ENCODE results near the gene TLE6. TPM values are rescaled to one million over a fixed set of nuclear protein-coding genes. Genes with fewer than 3 reads are reported as not detected.
"Not testable (repeated sequence)": the region's sequence is repeated elsewhere in the genome, so short reads cannot be mapped to it uniquely, and the experiment has no call there.

Gene TLE6
- total RNA-seq, 1 donor from 2014 or later = 3.4 TPM

- no peak for DNase-seq (ENCODE audit: low read depth, low spot score)
Observed at GRCh38 chr19:3003046-3003445, 25.7 kb downstream of the TLE6 start.

- no peak for DNase-seq (ENCODE audit: low read depth, low spot score)
Observed at GRCh38 chr19:3004522-3004921, 27.2 kb downstream of the TLE6 start.

- DNase-seq (ENCODE audit: low read depth, low spot score) = no peak
Observed at GRCh38 chr19:3005345-3005744, 28.0 kb downstream of the TLE6 start.

DNA sequence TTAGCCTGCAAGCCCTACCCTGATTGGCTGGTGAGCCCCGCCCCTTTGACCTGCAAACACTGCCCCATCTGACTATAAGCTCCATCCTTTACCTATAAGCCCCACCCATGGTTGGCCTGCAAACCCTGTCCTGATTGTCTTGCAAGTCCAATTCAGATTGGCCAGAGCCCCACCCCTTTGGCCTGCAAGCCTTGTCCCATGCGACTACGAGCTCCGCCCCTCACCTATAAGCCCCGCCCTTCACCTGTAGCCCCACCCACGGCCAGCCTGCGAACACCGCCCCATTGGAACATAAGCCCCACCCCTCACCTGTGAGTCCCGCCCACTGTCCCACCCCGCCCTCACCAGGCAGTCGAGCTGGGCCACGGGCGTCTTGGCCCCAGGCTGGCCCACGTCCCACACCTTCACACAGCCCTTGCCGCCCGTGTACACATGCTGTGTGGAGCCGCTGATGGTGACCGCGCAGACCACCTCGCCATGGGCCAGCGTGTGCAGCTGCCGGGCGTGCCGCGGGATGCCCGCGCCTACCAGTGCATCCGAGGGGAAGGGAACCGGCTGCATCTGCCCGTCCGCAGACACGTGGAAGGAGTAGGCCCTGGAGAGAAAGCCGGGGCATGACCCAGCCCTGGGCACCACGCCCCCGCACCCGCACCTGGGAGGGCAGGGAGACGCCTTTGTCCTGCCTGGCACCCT lies 28.9 kb downstream of the TLE6 start:
- DNase-seq (ENCODE audit: low read depth, low spot score) = no peak

DNA sequence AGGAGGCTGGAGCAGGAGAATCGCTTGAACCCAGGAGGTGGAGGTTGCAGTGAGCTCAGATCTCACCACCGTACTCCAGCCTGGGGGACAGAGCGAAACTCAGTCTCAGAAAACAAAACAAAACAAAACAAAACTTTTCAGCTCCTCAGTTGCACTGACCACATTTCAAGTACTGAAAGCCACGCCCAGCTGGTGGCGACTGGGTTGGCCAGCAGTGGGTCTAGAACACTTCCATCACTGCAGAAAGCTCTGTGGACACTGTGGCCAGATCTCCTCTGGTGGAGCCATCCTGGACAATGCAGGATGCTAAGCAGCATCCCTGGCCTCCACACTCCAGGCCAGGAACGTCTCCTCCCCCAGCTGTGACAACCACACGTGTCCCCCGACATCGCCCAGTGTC lies 30.6 kb downstream of the TLE6 start:
- no peak for DNase-seq (ENCODE audit: low read depth, low spot score)

GRCh38 chr19:3008994-3009393 lies 31.6 kb downstream of the TLE6 start:
- DNase-seq (ENCODE audit: low read depth, low spot score) = no peak

DNA sequence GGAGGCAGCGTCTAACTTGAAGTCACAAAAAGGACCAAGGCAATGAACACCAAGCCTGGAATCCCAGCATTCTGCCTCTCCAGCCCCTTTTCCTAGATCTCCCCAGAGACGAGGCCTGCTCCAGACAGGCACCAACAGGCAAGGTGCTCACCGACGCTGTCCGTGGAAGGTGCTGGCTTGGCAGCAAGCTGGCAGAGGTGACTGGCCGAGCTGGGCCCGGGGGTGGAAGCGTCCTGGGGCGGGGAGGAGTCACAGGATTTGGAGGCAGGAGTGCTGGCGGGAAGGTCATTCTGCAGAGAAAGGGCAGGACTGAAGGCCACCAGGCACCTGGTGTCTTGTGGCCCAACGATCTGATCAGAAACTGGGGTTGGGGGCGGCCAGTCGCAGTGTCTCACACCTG lies 33.5 kb downstream of the TLE6 start:
- DNase-seq (ENCODE audit: low read depth, low spot score) = no peak

GRCh38 chr19:3012059-3012458 lies 34.7 kb downstream of the TLE6 start:
- DNase-seq (ENCODE audit: low read depth, low spot score) = not testable (repeated sequence)

- DNase-seq (ENCODE audit: low read depth, low spot score) = no peak
Observed at GRCh38 chr19:3012621-3013262, 35.4 kb downstream of the TLE6 start.

GRCh38 chr19:3013263-3013725 lies 35.9 kb downstream of the TLE6 start:
- DNase-seq (ENCODE audit: low read depth, low spot score) = no peak

DNA sequence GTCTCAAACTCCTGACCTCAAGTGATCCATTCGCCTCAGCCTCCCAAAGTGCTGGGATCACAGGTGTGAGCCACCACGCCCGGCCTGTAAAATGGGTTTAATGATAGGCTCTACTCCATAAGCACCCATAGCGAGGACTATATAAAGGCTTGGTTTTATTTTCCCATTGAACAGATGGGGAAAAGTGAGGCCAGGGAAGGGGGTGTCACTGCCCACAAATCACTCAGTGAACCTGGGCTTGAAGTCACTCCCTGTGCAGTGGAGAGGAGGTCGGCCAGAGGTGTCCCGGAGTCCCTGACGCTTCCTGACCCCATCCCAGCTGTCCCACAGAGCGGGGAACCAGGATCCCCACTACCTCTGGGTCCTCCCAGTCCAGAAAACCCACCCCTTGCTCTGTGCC lies 36.8 kb downstream of the TLE6 start:
- no peak for DNase-seq (ENCODE audit: low read depth, low spot score)

- no peak for DNase-seq (ENCODE audit: low read depth, low spot score)
Observed at GRCh38 chr19:3015126-3016057, 38.0 kb downstream of the TLE6 start.

DNA sequence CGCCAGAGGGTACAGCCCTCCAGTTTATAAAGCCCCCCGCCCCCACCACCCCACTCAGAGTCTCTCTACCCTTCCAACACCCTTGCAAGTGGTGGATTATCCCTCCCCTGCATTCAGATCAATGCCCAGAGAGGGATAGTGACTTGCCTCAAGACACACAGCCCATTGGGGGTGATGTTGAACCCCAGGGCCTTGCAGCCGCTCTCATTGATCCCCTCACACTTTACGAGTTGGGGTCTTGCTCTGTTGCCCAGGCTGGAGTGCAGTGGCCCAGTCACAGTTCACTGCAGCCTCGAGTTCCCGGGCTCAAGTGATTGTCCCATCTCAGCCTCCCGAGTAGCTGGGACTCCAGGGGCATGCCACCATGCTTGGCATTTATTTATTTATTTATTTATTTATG lies 40.6 kb downstream of the TLE6 start:
- no peak for DNase-seq (ENCODE audit: low read depth, low spot score)

GRCh38 chr19:3019211-3019854 lies 42.0 kb downstream of the TLE6 start:
- DNase-seq (ENCODE audit: low read depth, low spot score) = no peak

DNA sequence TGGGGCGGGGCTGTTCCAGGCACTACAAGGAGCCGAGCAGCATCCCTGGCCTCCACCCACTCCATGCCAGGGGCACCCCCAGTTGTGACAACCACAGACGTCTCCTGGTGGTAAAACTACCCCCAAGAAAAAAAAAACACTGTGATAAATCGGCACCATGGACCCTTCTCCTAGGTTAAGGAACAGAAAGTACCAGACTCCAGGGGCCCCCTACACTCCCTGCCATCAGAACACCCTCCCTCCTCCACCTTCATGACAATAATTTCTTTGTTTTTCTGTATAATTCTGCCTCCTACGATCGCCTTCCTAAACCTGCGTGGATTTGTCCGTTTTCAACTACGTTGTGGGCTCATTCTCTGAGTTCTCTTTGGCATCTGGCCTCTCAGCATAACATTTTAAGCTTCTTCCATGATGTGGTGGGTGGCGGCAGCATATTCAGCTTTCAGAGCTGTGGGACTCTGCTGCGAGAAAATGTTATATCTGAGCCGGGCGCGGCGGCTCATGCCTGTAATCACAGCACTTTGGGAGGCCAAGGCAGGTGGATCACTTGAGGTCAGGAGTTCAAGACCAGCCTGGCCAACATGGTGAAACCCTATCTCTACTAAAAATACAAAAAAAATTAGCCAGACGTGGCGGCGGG lies 43.1 kb downstream of the TLE6 start:
- no peak for DNase-seq (ENCODE audit: low read depth, low spot score)

GRCh38 chr19:3024509-3024869 lies 47.1 kb downstream of the TLE6 start:
- DNase-seq (ENCODE audit: low read depth, low spot score) = no peak

GRCh38 chr19:3024870-3025548 lies 47.6 kb downstream of the TLE6 start:
- DNase-seq (ENCODE audit: low read depth, low spot score) = no peak

GRCh38 chr19:3025549-3025886 lies 48.2 kb downstream of the TLE6 start:
- no peak for DNase-seq (ENCODE audit: low read depth, low spot score)

GRCh38 chr19:3026768-3027167 lies 49.4 kb downstream of the TLE6 start:
- DNase-seq (ENCODE audit: low read depth, low spot score) = no peak

GRCh38 chr19:3027292-3027691 lies 49.9 kb downstream of the TLE6 start:
- no peak for DNase-seq (ENCODE audit: low read depth, low spot score)

- DNase-seq (ENCODE audit: low read depth, low spot score) = no peak
Observed at GRCh38 chr19:3027981-3028304, 50.6 kb downstream of the TLE6 start.
